Hepatocyte (in vitro differentiated cells): ENCODE measurements around the gene TMEM175.

Experiments
- CTCF ChIP-seq: fragments of 200-600 bp; sonication (generic); IDR thresholded peaks from 2 replicates; pipeline ENCODE4 v1.5.1; 2016; ENCODE audit warnings: antibody characterized with exemption, mild to moderate bottlenecking; ENCODE audit not compliant: poor library complexity
- EZH2 ChIP-seq: fragments of 200-600 bp; sonication (generic); IDR thresholded peaks from 2 replicates; pipeline ENCODE4 v1.6.1; 2016; ENCODE audit warnings: antibody characterized with exemption, mild to moderate bottlenecking, borderline replicate concordance
- EZH2phosphoT487 ChIP-seq: fragments of 200-600 bp; sonication (generic); IDR thresholded peaks from one replicate; pipeline ENCODE4 v1.6.1; 2018; ENCODE audit warnings: antibody characterized with exemption, mild to moderate bottlenecking, low read depth, moderate library complexity; ENCODE audit not compliant: unreplicated experiment, severe bottlenecking

DNA sequence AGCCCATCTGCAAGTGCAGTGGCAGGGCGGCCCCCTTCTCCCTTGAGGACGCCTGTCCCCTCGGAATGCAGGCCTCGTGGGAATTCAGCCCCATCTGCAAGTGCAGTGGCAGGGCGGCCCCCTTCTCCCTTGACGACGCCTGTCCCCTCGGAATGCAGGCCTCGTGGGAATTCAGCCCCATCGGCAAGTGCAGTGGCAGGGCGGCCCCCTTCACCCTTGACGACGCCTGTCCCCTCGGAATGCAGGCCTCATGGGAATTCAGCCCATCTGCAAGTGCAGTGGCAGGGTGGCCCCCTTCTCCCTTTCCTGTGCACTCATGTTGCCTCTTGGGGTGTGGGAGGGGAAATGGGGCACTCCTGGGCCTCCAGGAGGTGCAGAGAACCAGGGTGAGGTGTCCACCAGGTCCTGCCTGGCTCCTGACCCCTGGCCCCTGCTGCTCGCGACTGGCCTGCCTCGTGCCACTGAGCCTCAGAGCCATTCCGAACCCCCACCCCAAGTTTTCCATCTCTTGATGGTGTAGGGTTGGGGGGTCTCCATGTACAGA is 67.7 kb downstream of the TMEM175 start:
- TF ChIP-seq CTCF: no peak
- TF ChIP-seq EZH2phosphoT487: no peak
- TF ChIP-seq EZH2: no peak
